ENCODE results near the gene SYT17. TPM values are rescaled to one million over a fixed set of nuclear protein-coding genes. Genes with fewer than 3 reads are reported as not detected.

SYT17 gene
- total RNA-seq, 3 donors from 2014 or later (not counting 1 experiment from before 2014, with no cell fraction given) = 0.65 to 1.6 TPM; not detected in 1

DNA sequence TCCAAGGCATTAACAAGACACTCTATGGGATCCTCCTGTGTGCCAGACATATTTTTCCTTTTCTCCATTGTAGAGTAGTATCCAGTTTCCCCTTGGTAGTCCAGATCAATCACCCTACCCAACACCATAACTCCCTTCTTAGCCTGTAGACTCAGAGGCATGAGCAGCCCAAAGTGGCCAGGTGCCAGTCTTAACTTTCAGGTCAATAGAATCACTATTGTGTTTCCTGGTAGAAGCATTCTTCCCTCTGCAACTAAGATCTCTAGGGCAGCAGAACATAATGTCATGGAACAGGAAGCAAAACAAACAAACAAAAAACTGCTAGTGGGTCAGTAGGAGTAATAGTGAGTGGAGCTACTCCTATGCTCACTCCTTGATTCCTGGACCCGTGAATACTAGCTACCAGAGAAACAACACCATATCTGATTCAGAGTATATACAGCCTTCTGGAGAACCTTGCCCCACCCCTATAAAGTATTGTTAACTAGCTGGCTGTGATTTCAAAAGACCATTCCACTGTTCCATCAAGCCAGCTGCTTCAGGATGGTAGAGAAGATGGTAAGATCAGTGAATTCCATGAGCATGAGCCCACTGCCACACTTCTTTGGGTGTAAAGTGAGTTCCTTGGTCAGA lies 106.2 kb downstream of the SYT17 start:
- WGBS (ENCODE audit: insufficient coverage) = no CpG with 5 or more reads among the region's 1 CpG
- Mint-ChIP-seq H3K9me3 (no peaks in the 10 kb centered on the region), H3K4me3 (no peak overlapping the region), H3K27ac (no peak overlapping the region), H3K36me3 (no peaks in the 10 kb centered on the region), H3K27me3 (ENCODE audit: low read depth in 2 of 2) (peaks cover 0 to 7% of the 10 kb centered on the region in 2 donors), H3K4me1 (no peaks in the 10 kb centered on the region)
- TF ChIP-seq, protein P1, sequence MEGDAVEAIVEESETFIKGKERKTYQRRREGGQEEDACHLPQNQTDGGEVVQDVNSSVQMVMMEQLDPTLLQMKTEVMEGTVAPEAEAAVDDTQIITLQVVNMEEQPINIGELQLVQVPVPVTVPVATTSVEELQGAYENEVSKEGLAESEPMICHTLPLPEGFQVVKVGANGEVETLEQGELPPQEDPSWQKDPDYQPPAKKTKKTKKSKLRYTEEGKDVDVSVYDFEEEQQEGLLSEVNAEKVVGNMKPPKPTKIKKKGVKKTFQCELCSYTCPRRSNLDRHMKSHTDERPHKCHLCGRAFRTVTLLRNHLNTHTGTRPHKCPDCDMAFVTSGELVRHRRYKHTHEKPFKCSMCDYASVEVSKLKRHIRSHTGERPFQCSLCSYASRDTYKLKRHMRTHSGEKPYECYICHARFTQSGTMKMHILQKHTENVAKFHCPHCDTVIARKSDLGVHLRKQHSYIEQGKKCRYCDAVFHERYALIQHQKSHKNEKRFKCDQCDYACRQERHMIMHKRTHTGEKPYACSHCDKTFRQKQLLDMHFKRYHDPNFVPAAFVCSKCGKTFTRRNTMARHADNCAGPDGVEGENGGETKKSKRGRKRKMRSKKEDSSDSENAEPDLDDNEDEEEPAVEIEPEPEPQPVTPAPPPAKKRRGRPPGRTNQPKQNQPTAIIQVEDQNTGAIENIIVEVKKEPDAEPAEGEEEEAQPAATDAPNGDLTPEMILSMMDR (IDR thresholded peaks at IDR 0.05) = no peak
- Histone ChIP-seq H3K4me1 (ENCODE audit: control insufficient read depth, insufficient read depth, low read length) (no peaks in the 10 kb centered on the region), H3K4me3 (ENCODE audit: low read length) (no peak overlapping the region), H3K27me3 (ENCODE audit: control insufficient read depth, insufficient read depth, low read length) (no peaks in the 10 kb centered on the region), H3K36me3 (ENCODE audit: control insufficient read depth, insufficient read depth, low read length) (no peaks in the 10 kb centered on the region), H3K9me3 (ENCODE audit: control insufficient read depth, insufficient read depth, low read length) (no peaks in the 10 kb centered on the region), H3K27ac (ENCODE audit: low read length) (no peak overlapping the region)
- no peak for ATAC-seq
- no peak for DNase-seq
- intact Hi-C loops (cut with micrococcal nuclease) = no loop called here

- ATAC-seq (no peak), DNase-seq (no peak)
- H3K27ac Mint-ChIP-seq = no peak overlapping the region
- no peaks in the 10 kb centered on the region for H3K27me3 ChIP-seq (ENCODE audit: control insufficient read depth, insufficient read depth, low read length)
- TF ChIP-seq, protein P1 (IDR thresholded peaks at IDR 0.05) = no peak
- H3K27ac ChIP-seq (ENCODE audit: low read length) = no peak overlapping the region
- no peaks in the 10 kb centered on the region for H3K9me3 ChIP-seq (ENCODE audit: control insufficient read depth, insufficient read depth, low read length)
- no peaks in the 10 kb centered on the region for H3K9me3 Mint-ChIP-seq
- no peak overlapping the region for H3K4me3 Mint-ChIP-seq
- H3K27me3 Mint-ChIP-seq (ENCODE audit: low read depth in 2 of 2) = peaks cover 0 to 7% of the 10 kb centered on the region in 2 donors
- no peaks in the 10 kb centered on the region for H3K36me3 Mint-ChIP-seq
- intact Hi-C loops (cut with micrococcal nuclease) = no loop called here
- no peaks in the 10 kb centered on the region for H3K4me1 Mint-ChIP-seq
- H3K4me3 ChIP-seq (ENCODE audit: low read length) = no peak overlapping the region
- H3K36me3 ChIP-seq (ENCODE audit: control insufficient read depth, insufficient read depth, low read length) = no peaks in the 10 kb centered on the region
- no peaks in the 10 kb centered on the region for H3K4me1 ChIP-seq (ENCODE audit: control insufficient read depth, insufficient read depth, low read length)
- 76% methylated on average over 2 of the region's 2 CpGs for WGBS (ENCODE audit: insufficient coverage)
These were observed 110.4 kb downstream of the SYT17 start for GRCh38 chr16:19278403-19278802.

DNA sequence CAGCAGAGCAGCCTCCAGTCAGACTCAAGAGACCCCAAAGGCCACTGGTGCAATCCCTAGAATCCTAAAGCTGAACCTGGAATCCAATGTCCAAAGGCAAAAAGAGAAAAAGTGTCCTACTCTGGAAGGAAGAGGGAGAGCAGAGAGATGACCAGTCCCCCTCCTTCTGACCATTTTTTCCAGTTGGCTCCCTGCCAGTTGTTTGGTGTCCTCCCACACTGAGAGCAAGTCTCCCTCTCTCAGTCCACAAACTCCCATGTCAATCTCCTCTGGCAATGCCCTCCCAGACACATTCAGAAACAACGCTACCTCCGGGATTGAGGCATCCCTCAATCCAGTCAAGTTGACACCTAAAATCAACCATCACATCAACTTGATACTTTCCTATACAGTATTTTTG lies 113.2 kb downstream of the SYT17 start:
- DNase-seq (no peak), ATAC-seq (no peak)
- 94% methylated on average over 2 of the region's 2 CpGs for WGBS (ENCODE audit: insufficient coverage)
- peaks cover 0 to 7% of the 10 kb centered on the region in 2 donors for H3K27me3 Mint-ChIP-seq (ENCODE audit: low read depth in 2 of 2)
- no peak overlapping the region for H3K27ac Mint-ChIP-seq
- Histone ChIP-seq H3K9me3 (ENCODE audit: control insufficient read depth, insufficient read depth, low read length) (no peaks in the 10 kb centered on the region), H3K4me3 (ENCODE audit: low read length) (no peak overlapping the region), H3K4me1 (ENCODE audit: control insufficient read depth, insufficient read depth, low read length) (no peaks in the 10 kb centered on the region), H3K27me3 (ENCODE audit: control insufficient read depth, insufficient read depth, low read length) (no peaks in the 10 kb centered on the region), H3K36me3 (ENCODE audit: control insufficient read depth, insufficient read depth, low read length) (no peaks in the 10 kb centered on the region), H3K27ac (ENCODE audit: low read length) (no peak overlapping the region)
- no peak overlapping the region for H3K4me3 Mint-ChIP-seq
- no peaks in the 10 kb centered on the region for H3K9me3 Mint-ChIP-seq
- H3K36me3 Mint-ChIP-seq = no peaks in the 10 kb centered on the region
- H3K4me1 Mint-ChIP-seq = no peaks in the 10 kb centered on the region
- intact Hi-C loops (cut with micrococcal nuclease) = no loop called here
- TF ChIP-seq, protein P1 (IDR thresholded peaks at IDR 0.05) = no peak

GRCh38 chr16:19282101-19282500 lies 114.1 kb downstream of the SYT17 start:
- intact Hi-C loops (cut with micrococcal nuclease) = no loop called here
- TF ChIP-seq, protein P1 (IDR thresholded peaks at IDR 0.05) = no peak
- ATAC-seq = no peak
- DNase-seq = no peak
- no peaks in the 10 kb centered on the region for H3K36me3 Mint-ChIP-seq
- H3K4me1 Mint-ChIP-seq = no peaks in the 10 kb centered on the region
- H3K27me3 Mint-ChIP-seq (ENCODE audit: low read depth in 2 of 2) = peaks cover 0 to 7% of the 10 kb centered on the region in 2 donors
- WGBS (ENCODE audit: insufficient coverage) = 70% methylated on average over 1 of the region's 3 CpGs
- no peak overlapping the region for H3K4me3 Mint-ChIP-seq
- H3K27ac Mint-ChIP-seq = no peak overlapping the region
- H3K27ac ChIP-seq (ENCODE audit: low read length) = no peak overlapping the region
- H3K9me3 Mint-ChIP-seq = no peaks in the 10 kb centered on the region
- H3K27me3 ChIP-seq (ENCODE audit: control insufficient read depth, insufficient read depth, low read length) = no peaks in the 10 kb centered on the region
- H3K36me3 ChIP-seq (ENCODE audit: control insufficient read depth, insufficient read depth, low read length) = no peaks in the 10 kb centered on the region
- H3K9me3 ChIP-seq (ENCODE audit: control insufficient read depth, insufficient read depth, low read length) = no peaks in the 10 kb centered on the region
- H3K4me1 ChIP-seq (ENCODE audit: control insufficient read depth, insufficient read depth, low read length) = no peaks in the 10 kb centered on the region
- H3K4me3 ChIP-seq (ENCODE audit: low read length) = no peak overlapping the region
